ENCODE results near the gene MYO1C.

DNA sequence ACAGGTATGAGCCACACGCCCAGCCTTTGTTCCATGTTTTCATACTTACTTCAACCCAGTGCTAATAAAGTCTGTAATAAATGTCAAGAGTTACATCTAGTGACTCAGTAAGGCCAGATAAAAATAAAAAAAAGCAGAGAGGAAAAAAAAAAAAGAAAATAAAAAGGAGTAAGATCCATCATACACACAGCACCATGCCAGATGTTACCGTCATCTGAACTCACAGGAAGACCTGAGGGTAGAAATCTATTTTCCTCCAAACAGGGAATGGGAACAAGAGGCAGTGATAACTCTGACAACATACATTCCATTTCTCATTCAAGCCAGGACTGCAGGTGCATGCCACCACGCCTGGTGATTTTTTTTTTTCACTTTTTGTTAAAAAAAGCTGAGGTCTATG lies 57.2 kb downstream of the MYO1C start:
- TF ChIP-seq CTCF (IDR thresholded peaks at IDR 0.05; ENCODE audit: low read depth, low read length): no peak
- no peak for TF ChIP-seq EZH2phosphoT487 (IDR thresholded peaks at IDR 0.05; ENCODE audit: low read depth)
